Bladder microvascular endothelial cell (primary cell): ENCODE results near the gene ZNF554. TPM values are rescaled to one million over a fixed set of nuclear protein-coding genes. Genes with fewer than 3 reads are reported as not detected.

ENCODE experiments used
- total RNA-seq: library from RNA; depleted of rRNA; stranded (reverse); fragments of >200 nt; gene quantifications from 2 replicates; pipeline ENCODE4 v1.2.3, GENCODE V29; 2014

ZNF554 gene
- 2.3 and 3.3 TPM in 2 replicates for total RNA-seq

GRCh38 chr19:2819540-2820111, at the start of gene ZNF554:
TSS of gene ZNF554 (plus strand) at chr19:2819868. CDS start at chr19:2820072, 204 bp downstream.

DNA sequence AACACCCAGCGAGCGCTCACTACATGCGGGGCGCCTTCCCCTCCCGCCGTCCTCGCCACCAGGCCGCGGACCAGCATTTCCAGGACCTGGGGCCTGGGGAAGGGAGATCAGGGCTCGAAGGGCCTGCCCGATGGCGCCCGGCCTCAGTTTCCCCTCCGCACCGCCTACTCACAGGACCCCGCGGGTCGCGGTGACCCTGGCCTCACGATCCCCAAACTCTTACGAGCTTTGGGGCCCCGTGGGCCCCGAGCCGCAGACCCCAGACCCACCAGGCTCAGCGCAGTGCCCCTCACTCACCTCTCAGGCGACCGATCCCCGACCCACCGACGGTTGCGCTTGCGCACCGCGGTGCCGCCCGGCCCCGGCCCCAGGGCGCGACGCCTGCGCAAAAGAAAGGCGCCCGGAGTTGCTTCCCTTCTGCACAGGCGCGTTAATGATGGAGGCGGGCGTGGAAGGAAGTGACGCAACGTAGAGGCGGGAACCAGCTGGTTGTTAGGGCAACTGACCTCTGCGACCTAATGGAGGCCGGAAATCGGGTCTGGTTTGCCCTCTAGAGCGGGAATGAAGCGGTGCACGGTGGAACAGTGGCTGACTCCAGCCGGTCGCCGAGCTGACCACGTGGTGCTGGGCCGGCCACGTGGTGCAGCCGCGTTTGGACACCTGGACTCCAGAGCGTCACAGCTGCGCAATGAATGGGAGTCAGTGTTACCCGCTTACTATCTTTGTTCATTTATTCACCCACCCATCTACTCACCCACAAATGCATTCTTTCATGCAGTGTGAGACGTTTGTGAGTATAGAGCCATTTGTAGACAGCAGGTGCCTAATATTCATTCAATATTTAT, 36.5 kb upstream of the ZNF554 start, which contains the start of gene SGTA:
Gene SGTA, minus strand, starts transcription at position 338 of the 845 bp plus-strand sequence. CDS start 14,205 bp downstream, outside the sequence.

DNA sequence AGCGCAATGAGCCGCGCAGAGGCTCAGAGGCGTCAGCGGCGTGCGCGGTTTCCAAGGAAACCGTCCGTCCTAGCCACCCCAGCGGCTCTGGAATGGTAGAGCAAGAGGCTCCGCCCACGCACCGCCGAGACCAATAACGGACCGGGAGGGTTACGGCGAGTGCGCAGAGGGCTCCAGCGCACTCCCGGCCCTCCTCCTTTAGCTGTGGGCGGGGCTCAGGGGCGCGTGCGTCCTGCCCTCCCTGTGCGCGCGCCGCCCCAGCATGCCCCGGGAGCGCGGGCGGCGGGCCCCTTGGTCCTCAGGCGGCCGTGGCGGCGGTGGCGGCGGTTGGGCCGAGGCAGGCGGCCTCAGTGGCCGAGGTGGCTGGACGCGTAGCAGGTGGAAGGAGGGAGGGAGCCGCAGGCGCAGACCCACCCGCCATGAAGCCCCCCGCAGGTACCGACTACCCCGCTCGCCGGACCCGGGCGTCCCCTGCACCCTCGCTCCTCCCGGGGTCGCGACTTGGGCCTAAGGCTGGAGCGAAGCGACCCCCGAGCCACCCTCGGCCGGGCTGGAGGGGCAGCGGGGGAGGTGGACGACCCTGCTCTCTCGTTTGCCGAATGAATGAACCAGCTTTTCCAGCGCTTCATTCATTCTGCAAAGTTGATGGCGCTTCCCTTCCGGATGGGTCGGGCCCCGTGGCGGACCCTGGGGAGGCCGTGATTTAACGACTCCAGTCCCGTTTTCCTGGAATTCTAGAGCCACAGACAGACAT, 34.2 kb upstream of the ZNF554 start, which contains the start of gene THOP1:
Gene THOP1, plus strand, starts transcription at position 260 of the 754 bp plus-strand sequence. Its CDS starts 160 bp downstream, at position 420.

GRCh38 chr19:2840794-2841791, 21.4 kb downstream of the ZNF554 start, which contains the start of gene ZNF555:
TSS of gene ZNF555 (plus strand) at chr19:2841475. CDS start at chr19:2841573, 98 bp downstream.

DNA sequence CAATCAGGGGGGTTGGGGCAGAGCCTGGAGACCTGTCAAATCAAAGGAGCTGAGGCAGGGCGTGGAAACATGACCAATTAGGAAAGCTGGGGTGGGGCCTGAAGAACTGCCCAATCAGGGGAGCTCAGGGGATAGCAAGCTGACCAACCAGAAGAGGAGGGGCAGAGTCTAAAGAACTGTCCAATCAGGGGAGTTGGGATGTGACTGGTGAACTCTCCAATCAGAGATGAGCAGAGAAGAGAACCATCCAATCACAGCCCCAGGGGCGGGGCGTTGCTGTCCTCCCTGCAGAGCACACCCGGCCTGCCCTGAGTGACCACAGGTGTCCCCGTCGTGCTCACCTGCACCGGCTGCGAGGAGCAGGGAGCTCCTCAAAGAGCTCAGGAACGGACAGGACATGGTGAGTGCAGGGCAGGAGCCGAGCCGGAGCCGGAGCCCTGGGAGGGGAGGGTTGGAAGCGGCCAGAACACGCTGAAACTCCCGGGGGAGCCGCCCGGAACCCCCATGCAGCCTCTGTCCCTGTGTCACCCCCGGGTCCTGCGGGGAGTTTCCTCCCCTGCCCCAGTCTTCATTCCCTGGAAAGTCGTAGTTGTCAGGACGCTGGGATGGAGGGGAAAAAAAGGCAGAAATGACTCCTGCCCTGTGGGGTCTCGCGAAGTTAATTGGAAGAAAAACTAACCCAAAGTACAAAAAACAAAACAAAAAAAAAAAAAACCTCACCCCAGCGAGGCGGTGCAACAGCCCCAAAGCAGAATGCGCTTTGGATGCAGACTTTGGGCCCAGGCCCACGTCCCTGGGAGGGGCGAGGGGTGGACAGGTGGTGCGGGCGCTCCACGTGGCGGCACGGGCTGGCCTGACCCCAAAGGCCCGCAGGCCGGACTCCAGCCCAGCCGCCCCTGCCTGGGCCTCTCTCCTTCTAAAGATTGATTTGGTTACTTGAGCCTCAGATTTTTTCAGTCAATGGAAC, 47.6 kb downstream of the ZNF554 start, which contains the start of gene ZNF556:
Gene ZNF556, plus strand, starts transcription at position 311 of the 967 bp plus-strand sequence. Its CDS starts 87 bp downstream, at position 398.

Other genes with a start within 250 kb of the ZNF554 start
- gene GNG7, start 117.2 kb upstream of the ZNF554 start, total RNA-seq = 0.49 and 2.1 TPM in 2 replicates
- gene DIRAS1, start 98.5 kb upstream of the ZNF554 start, total RNA-seq = under 0.01 and 0.19 TPM in 2 replicates
- gene SLC39A3, start 79.9 kb upstream of the ZNF554 start, total RNA-seq = 15.7 and 21.1 TPM in 2 replicates
- gene SGTA, start 36.6 kb upstream of the ZNF554 start, total RNA-seq = 26.6 and 38.5 TPM in 2 replicates
- 79.0 and 115 TPM in 2 replicates for gene THOP1, start 34.4 kb upstream of the ZNF554 start, total RNA-seq
- 2.9 and 7.9 TPM in 2 replicates for gene ZNF555, start 21.6 kb downstream of the ZNF554 start, total RNA-seq
- not detected in 2 replicates for gene ZNF556, start 47.5 kb downstream of the ZNF554 start, total RNA-seq
- 4.6 and 4.7 TPM in 2 replicates for gene ZNF57, start 81.1 kb downstream of the ZNF554 start, total RNA-seq
- gene ZNF77, start 125.1 kb downstream of the ZNF554 start, total RNA-seq = 5.7 and 5.9 TPM in 2 replicates
- gene TLE6, start 157.7 kb downstream of the ZNF554 start, total RNA-seq = 0.97 and 3.0 TPM in 2 replicates
- 13.4 and 32.9 TPM in 2 replicates for gene TLE2, start 209.4 kb downstream of the ZNF554 start, total RNA-seq
- 83.4 and 158 TPM in 2 replicates for gene TLE5, start 242.6 kb downstream of the ZNF554 start, total RNA-seq